H1 (cell line): ENCODE results near the gene MED19. TPM values are rescaled to one million over a fixed set of nuclear protein-coding genes. Genes with fewer than 3 reads are reported as not detected.

ENCODE experiments used
- CTCF ChIA-PET: fragments of 300-600 bp; sonication (Branson Sonifier 250); formaldehyde crosslinking; loops from one replicate; lab custom pipeline; 2021; ENCODE audit not compliant: partially characterized antibody; lab: Charles Lee
- POLR2A ChIA-PET: fragments of 300-600 bp; sonication (Branson Sonifier 250); formaldehyde crosslinking; loops from one replicate; lab custom pipeline; 2021; ENCODE audit warnings: inconsistent platforms; ENCODE audit not compliant: partially characterized antibody; lab: Charles Lee
- DNase-seq, 2 experiments: peaks; one replicate each; pipeline versions ENCODE4 v3.0.0 to v3.0.0-alpha.2; 2010 to 2022; ENCODE audit warnings: low spot score in 2 of 2, low read depth in 1 of 2, mixed read lengths in 1 of 2
- FAIRE-seq: peaks from 2 replicates; lab custom pipeline; 2011; peaks lifted over from hg19 to GRCh38; lab: Jason Lieb, UNC
- H2AFZ ChIP-seq: 2 replicates; pipeline ENCODE4 v1.8.1; 2012; ENCODE audit warnings: low read length, inconsistent platforms
- H2AK5ac ChIP-seq: 2 replicates; pipeline ENCODE4 v1.6.1; 2013; ENCODE audit warnings: low read depth, low read length
- H2BK120ac ChIP-seq: replicated peaks from 2 replicates; pipeline ENCODE3; 2013; ENCODE audit warnings: low read depth, low read length, inconsistent platforms
- H2BK12ac ChIP-seq: 2 replicates; pipeline ENCODE4 v1.6.1; 2013; ENCODE audit warnings: low read depth, low read length
- H2BK15ac ChIP-seq: 2 replicates; pipeline ENCODE4 v1.6.1; 2013; ENCODE audit warnings: low read length
- H2BK20ac ChIP-seq: 2 replicates; pipeline ENCODE4 v1.6.1; 2013; ENCODE audit warnings: low read length
- H2BK5ac ChIP-seq: 2 replicates; pipeline ENCODE4 v1.6.1; 2013; ENCODE audit warnings: low read depth, low read length
- H3K14ac ChIP-seq: 2 replicates; pipeline ENCODE4 v1.6.1; 2013; ENCODE audit warnings: inconsistent platforms; ENCODE audit not compliant: insufficient read length
- H3K18ac ChIP-seq: 2 replicates; pipeline ENCODE4 v1.6.1; 2013; ENCODE audit warnings: low read length; ENCODE audit errors: extremely low read depth
- H3K23ac ChIP-seq: 2 replicates; pipeline ENCODE4 v1.6.1; 2013; ENCODE audit warnings: inconsistent platforms; ENCODE audit not compliant: insufficient read length
- H3K23me2 ChIP-seq: 2 replicates; pipeline ENCODE4 v1.6.1; 2013; ENCODE audit warnings: low read depth, low read length
- H3K27ac ChIP-seq: 2 replicates; pipeline ENCODE4 v1.6.1; 2011; ENCODE audit warnings: low read depth, low read length, inconsistent platforms
- H3K27me3 ChIP-seq, 4 experiments: replicated peaks in 1 of 4; 1 replicate in 1 of 4; 2 replicates in 3 of 4; pipeline versions ENCODE4 v1.6.1 to v1.8.1; 2011 to 2013; ENCODE audit warnings: low read length in 3 of 4, mild to moderate bottlenecking in 3 of 4, inconsistent platforms in 2 of 4, mixed read lengths in 2 of 4, moderate library complexity in 1 of 4; ENCODE audit not compliant: control insufficient read depth in 3 of 4, insufficient read depth in 3 of 4; ENCODE audit errors: extremely low read depth in 1 of 4
- H3K36me3 ChIP-seq, 4 experiments: 2 replicates each; pipeline versions ENCODE4 v1.6.1 to v1.8.1; 2011 to 2013; ENCODE audit warnings: mild to moderate bottlenecking in 4 of 4, low read length in 3 of 4, moderate library complexity in 2 of 4, control low read depth in 1 of 4, inconsistent platforms in 1 of 4; ENCODE audit not compliant: insufficient read depth in 4 of 4, control insufficient read depth in 2 of 4
- H3K4ac ChIP-seq: replicated peaks from 2 replicates; pipeline ENCODE3; 2013; ENCODE audit warnings: low read length, low read depth, mixed read lengths, inconsistent platforms; ENCODE audit not compliant: insufficient read length
- H3K4me1 ChIP-seq, 4 experiments: replicated peaks in 1 of 4; 1 replicate in 1 of 4; 2 replicates in 3 of 4; pipeline versions ENCODE4 v1.6.1 to v1.8.1; 2011 to 2013; ENCODE audit warnings: low read length in 3 of 4, inconsistent platforms in 2 of 4, mixed read lengths in 1 of 4; ENCODE audit not compliant: insufficient read depth in 4 of 4, control insufficient read depth in 3 of 4
- H3K4me2 ChIP-seq, 2 experiments: 2 replicates each; pipeline versions ENCODE4 v1.6.1 to v1.8.1; 2011 to 2013; ENCODE audit warnings: low read depth in 2 of 2, low read length in 2 of 2, control low read depth in 1 of 2, inconsistent platforms in 1 of 2, mild to moderate bottlenecking in 1 of 2; ENCODE audit not compliant: insufficient read depth in 1 of 2
- H3K4me3 ChIP-seq, 4 experiments: fragments of 200-600, 300-600 bp in 1 of 4; sonication (generic), shearing (Covaris generic), sonication (Bioruptor Twin) in 1 of 4; 2 replicates each; pipeline versions ENCODE4 v1.5.1 to v1.8.1; 2011 to 2016; ENCODE audit warnings: low read length in 4 of 4, low read depth in 3 of 4, control low read depth in 2 of 4, inconsistent platforms in 2 of 4, mild to moderate bottlenecking in 2 of 4, mixed read lengths in 1 of 4, moderate library complexity in 1 of 4; ENCODE audit not compliant: insufficient read depth in 2 of 4; ENCODE audit errors: extremely low read depth in 1 of 4
- H3K56ac ChIP-seq: replicated peaks from 2 replicates; pipeline ENCODE3; 2013; ENCODE audit warnings: low read depth, mild to moderate bottlenecking, mixed read lengths, low read length, inconsistent platforms; ENCODE audit not compliant: insufficient read length
- H3K79me1 ChIP-seq: 2 replicates; pipeline ENCODE4 v1.6.1; 2013; ENCODE audit warnings: low read depth, low read length, control low read depth
- H3K79me2 ChIP-seq, 2 experiments: 2 replicates each; pipeline versions ENCODE4 v1.6.1 to v1.8.1; 2012 to 2013; ENCODE audit warnings: low read length in 2 of 2, mild to moderate bottlenecking in 2 of 2, inconsistent platforms in 1 of 2; ENCODE audit not compliant: insufficient read depth in 2 of 2, control insufficient read depth in 1 of 2
- H3K9ac ChIP-seq, 4 experiments: replicated peaks in 1 of 4; 1 replicate in 1 of 4; 2 replicates in 3 of 4; pipeline versions ENCODE4 v1.6.1 to v1.8.1; 2011 to 2013; ENCODE audit warnings: low read depth in 3 of 4, low read length in 3 of 4, control low read depth in 2 of 4, mild to moderate bottlenecking in 2 of 4, moderate library complexity in 2 of 4, inconsistent platforms in 1 of 4; ENCODE audit errors: extremely low read depth in 1 of 4
- H3K9me3 ChIP-seq, 2 experiments: 2 replicates each; pipeline versions ENCODE4 v1.6.1 to v1.8.1; 2012 to 2013; ENCODE audit warnings: mild to moderate bottlenecking in 2 of 2, moderate library complexity in 2 of 2, control low read depth in 1 of 2, inconsistent platforms in 1 of 2, low read depth in 1 of 2, low read length in 1 of 2, mixed read lengths in 1 of 2; ENCODE audit not compliant: insufficient read depth in 2 of 2
- H4K20me1 ChIP-seq, 2 experiments: replicated peaks in 1 of 2; 2 replicates each; pipeline versions ENCODE3 to v1.8.1; 2011 to 2013; ENCODE audit warnings: inconsistent platforms in 2 of 2, low read length in 2 of 2, mild to moderate bottlenecking in 1 of 2; ENCODE audit not compliant: insufficient read depth in 2 of 2, control insufficient read depth in 1 of 2
- H4K5ac ChIP-seq: 2 replicates; pipeline ENCODE4 v1.6.1; 2013; ENCODE audit warnings: low read length, low read depth, mixed read lengths, inconsistent platforms; ENCODE audit not compliant: insufficient read length
- H4K8ac ChIP-seq: 2 replicates; pipeline ENCODE4 v1.8.0; 2013; ENCODE audit warnings: mild to moderate bottlenecking, moderate library complexity, low read length, inconsistent platforms; ENCODE audit not compliant: insufficient read depth; ENCODE audit errors: extremely low read depth
- H4K91ac ChIP-seq: replicated peaks from 2 replicates; pipeline ENCODE3; 2013; ENCODE audit warnings: low read length, mixed read lengths, inconsistent platforms; ENCODE audit not compliant: insufficient read length
- BRCA1 ChIP-seq: IDR thresholded peaks from 2 replicates; pipeline ENCODE4 v1.6.1; 2012; ENCODE audit warnings: low read depth, low read length, improper control_type of control experiment
- CBX5 ChIP-seq: fragments of 300-800, 300-1000 bp; sonication (generic); IDR thresholded peaks from 2 replicates; pipeline ENCODE4 v1.7.1; 2016; ENCODE audit warnings: antibody characterized with exemption, low read length, low read depth
- CBX8 ChIP-seq: fragments of 300-800, 300-1000 bp; sonication (generic); IDR thresholded peaks from 2 replicates; pipeline ENCODE4 v1.7.1; 2016; ENCODE audit warnings: low read depth, low read length, borderline replicate concordance
- CREB1 ChIP-seq: IDR thresholded peaks from 2 replicates; pipeline ENCODE4 v1.6.1; 2012; ENCODE audit warnings: inconsistent platforms
- EGR1 ChIP-seq: IDR thresholded peaks from 2 replicates; pipeline ENCODE4 v1.6.1; 2011; ENCODE audit warnings: low read depth, low read length, borderline replicate concordance
- FOSL1 ChIP-seq: IDR thresholded peaks from 2 replicates; pipeline ENCODE4 v1.6.1; 2011; ENCODE audit warnings: mild to moderate bottlenecking, low read depth, low read length, moderate library complexity; ENCODE audit not compliant: insufficient read depth
- KDM5A ChIP-seq: fragments of 200-600 bp; IDR thresholded peaks from 2 replicates; pipeline ENCODE4 v1.7.1; 2012; ENCODE audit warnings: mild to moderate bottlenecking, low read length, inconsistent platforms, mixed read lengths
- NRF1 ChIP-seq: IDR thresholded peaks from 2 replicates; pipeline ENCODE4 v1.6.1; 2011; ENCODE audit warnings: mild to moderate bottlenecking, low read depth, low read length, improper control_type of control experiment
- RAD21 ChIP-seq, 2 experiments: IDR thresholded peaks in 1 of 2; conservative IDR thresholded peaks in 1 of 2; 2 replicates each; pipeline ENCODE4 v1.6.1; 2011; ENCODE audit warnings: low read depth in 2 of 2, low read length in 2 of 2, improper control_type of control experiment in 1 of 2, inconsistent platforms in 1 of 2, mild to moderate bottlenecking in 1 of 2, moderate library complexity in 1 of 2
- SAP30 ChIP-seq: fragments of 300-600 bp; sonication (generic); IDR thresholded peaks from 2 replicates; pipeline ENCODE4 v1.7.1; 2012; ENCODE audit warnings: low read length, moderate library complexity, mild to moderate bottlenecking, inconsistent platforms; ENCODE audit not compliant: insufficient read depth, insufficient replicate concordance
- TAF1 ChIP-seq: IDR thresholded peaks from 2 replicates; pipeline ENCODE4 v1.6.1; 2011; ENCODE audit warnings: mild to moderate bottlenecking, low read depth, low read length
- TBP ChIP-seq: IDR thresholded peaks from 2 replicates; pipeline ENCODE4 v1.6.1; 2011; ENCODE audit warnings: low read depth, low read length, improper control_type of control experiment
- WGBS, 2 experiments: shearing (Covaris generic) in 1 of 2; methylation state at CpG; one replicate each; pipeline versions ENCODE4 v1.1.6 to v1.1.7; 2013 to 2015; ENCODE audit warnings: low lambda C conversion rate in 2 of 2, mixed read lengths in 2 of 2, inconsistent platforms in 1 of 2, low coverage in 1 of 2, missing lambda C conversion rate in 1 of 2; ENCODE audit not compliant: insufficient replicate concordance in 2 of 2, insufficient coverage in 1 of 2, insufficient read length in 1 of 2; ENCODE audit errors: extremely low coverage in 1 of 2, missing lambda C conversion rate in 1 of 2; 5-methylcytosine and 5-hydroxymethylcytosine counted together
- polyA plus RNA-seq, 7 experiments: library from polyadenylated mRNA; depleted of rRNA in 3 of 7; stranded (reverse) in 5 of 7; unstranded in 2 of 7; fragments of >200 nt in 5 of 7; fragments of 200-250 nt in 2 of 7; gene quantifications; 1 replicate in 5 of 7; 2 replicates in 1 of 7; 4 replicates in 1 of 7; pipeline versions ENCODE4 v1.2.1 to v1.2.3, GENCODE V29; 2011 to 2013; ENCODE audit warnings: missing spikeins in 2 of 7, mixed read lengths in 2 of 7
- total RNA-seq: library from RNA; stranded (reverse); fragmentation: NEBNext Ultra II Directional; extraction: Animal tissue kit (Norgen Biotek cat#: 25700); gene quantifications from 2 replicates; pipeline ENCODE4 v1.2.1, GENCODE V29; 2021

Gene MED19
- total and polyA plus RNA-seq, 2 of the 8 experiments (the other 6 are each of a cell fraction or from before 2014, with no cell fraction given): 19.4 to 35.4 TPM

DNA sequence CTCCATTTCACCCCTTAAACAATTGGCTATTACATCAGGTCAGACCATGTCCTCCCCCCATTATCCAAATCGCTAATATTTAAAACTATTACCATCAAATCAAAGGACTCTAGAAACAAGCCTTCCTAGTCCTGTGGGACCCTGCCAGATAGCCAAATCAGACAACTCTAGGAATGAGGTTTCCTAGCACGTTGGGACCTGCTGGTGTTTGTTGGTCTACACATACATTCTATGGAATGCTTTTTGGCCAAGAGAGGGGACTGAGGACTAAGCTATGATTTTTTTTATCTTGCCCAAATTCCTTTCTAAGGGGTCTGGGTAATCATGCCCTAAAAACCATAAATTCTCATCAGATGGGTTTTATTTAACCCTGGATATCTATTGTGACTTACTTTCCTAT lies 15.2 kb upstream of the MED19 start:
- Histone ChIP-seq H3K4me1 (peaks cover 0 to 3% (median 0%) of the 10 kb centered on the region in 4 experiments; a peak in 1 of 7 replicates), H3K79me1 (peaks cover 2% of the 10 kb centered on the region), H2BK120ac (no peak overlapping the region), H3K56ac (no peak overlapping the region), H3K23me2 (no peaks in the 10 kb centered on the region), H2BK12ac (no peak overlapping the region), H3K36me3 (no peaks in the 10 kb centered on the region; a peak in 3 of 8 replicates), H3K79me2 (peaks cover 0 to 71% of the 10 kb centered on the region in 2 experiments; a peak in 2 of 4 replicates), H3K4ac (no peak overlapping the region), H3K27ac (no peak overlapping the region), H3K4me2 (no peak overlapping the region), H2BK5ac (no peak overlapping the region), H3K4me3 (no peak overlapping the region), H3K23ac (no peak overlapping the region), H4K8ac (no peak overlapping the region), H2BK20ac (no peak overlapping the region), H2BK15ac (no peak overlapping the region), H4K20me1 (peaks cover 0 to 1% of the 10 kb centered on the region in 2 experiments), H3K9ac (no peak overlapping the region), H2AFZ (no peak overlapping the region), H4K91ac (no peak overlapping the region), H3K9me3 (no peaks in the 10 kb centered on the region), H2AK5ac (no peak overlapping the region), H4K5ac (no peak overlapping the region), H3K27me3 (no peaks in the 10 kb centered on the region), H3K18ac (no peak overlapping the region), H3K14ac (no peak overlapping the region)
- DNase-seq: no peak
- TF ChIP-seq FOSL1: no peak
- TF ChIP-seq CBX8: no peak
- no peak for TF ChIP-seq EGR1
- TF ChIP-seq BRCA1: no peak
- TF ChIP-seq NRF1: no peak
- no peak for TF ChIP-seq SAP30
- no peak for TF ChIP-seq CBX5
- TF ChIP-seq KDM5A: no peak
- no peak for TF ChIP-seq TBP
- no peak for TF ChIP-seq TAF1
- TF ChIP-seq RAD21 (IDR thresholded peaks at IDR 0.05 in 1 of 2, conservative IDR thresholded peaks at IDR 0.05 in 1 of 2; ENCODE audit: low read depth in 2 of 2, low read length in 2 of 2): no peak
- no peak for TF ChIP-seq CREB1
- 89% methylated on average over 2 of the region's 2 CpGs; no CpG with 5 or more reads in 1 of the 2 experiments for WGBS, 2 experiments
- FAIRE-seq: no peak
- ChIA-PET CTCF (interaction anchor here (2.1 kb wide), 1 partner anchor 74 kb away, joined by 6 read pairs; no protein-coding TSS in a partner anchor), POLR2A (interaction anchor here (1.0 to 4.1 kb wide), 5 partner anchors 9 to 51 kb away, joined by 3 to 30 read pairs (median 4); partner anchors contain the start of genes MED19, SELENOH and TMX2)
